ENCODE data around the gene KRT32. TPM values are rescaled to one million over a fixed set of nuclear protein-coding genes. Genes with fewer than 3 reads are reported as not detected.
"Not testable (repeated sequence)": the region's sequence is repeated elsewhere in the genome, so short reads cannot be mapped to it uniquely, and the experiment has no call there.

The KRT32 gene
- polyA plus RNA-seq, 1 donor (not counting 4 experiments of a cell fraction or from before 2014, with no cell fraction given), result not detected

GRCh38 chr17:41433586-41433985 lies 33.6 kb downstream of the KRT32 start:
- Histone ChIP-seq H3K4me3 (ENCODE audit: control insufficient read depth in 2 of 3, extremely low read depth in 1 of 3, insufficient read depth in 2 of 3, low read depth in 1 of 3, low read length in 3 of 3) (no peak overlapping the region), H3K36me3 (ENCODE audit: control insufficient read depth in 2 of 2, extremely low read depth in 1 of 2, insufficient read depth in 2 of 2, low read length in 2 of 2) (no peaks in the 10 kb centered on the region), H4K20me1 (ENCODE audit: control insufficient read depth, extremely low read depth, insufficient read depth, low read length) (no peaks in the 10 kb centered on the region), H3K9ac (ENCODE audit: control insufficient read depth, extremely low read depth, insufficient read depth, low read length) (no peak overlapping the region), H2AFZ (ENCODE audit: control insufficient read depth, low read length) (no peak overlapping the region), H3K4me1 (ENCODE audit: control insufficient read depth, extremely low read depth, insufficient read depth, low read length) (no peaks in the 10 kb centered on the region), H3K27me3 (ENCODE audit: control insufficient read depth, extremely low read depth, insufficient read depth, low read length) (no peaks in the 10 kb centered on the region), H3K27ac (ENCODE audit: control insufficient read depth, insufficient read depth, low read length) (no peak overlapping the region), H3K79me2 (ENCODE audit: control insufficient read depth, insufficient read depth, low read length) (no peaks in the 10 kb centered on the region), H3K9me3 (ENCODE audit: control insufficient read depth, low read depth, low read length) (no peaks in the 10 kb centered on the region), H3K9me1 (ENCODE audit: control insufficient read depth, extremely low read depth, insufficient read depth, low read length) (no peaks in the 10 kb centered on the region), H3K4me2 (ENCODE audit: control insufficient read depth, extremely low read depth, insufficient read depth, low read depth, low read length) (no peak overlapping the region)
- TF ChIP-seq EZH2 (IDR thresholded peaks at IDR 0.05; ENCODE audit: low read length) (no peak), CTCF (optimal IDR thresholded peaks at IDR 0.05 in 1 of 3, IDR thresholded peaks at IDR 0.05 in 1 of 3, conservative IDR thresholded peaks at IDR 0.05 in 1 of 3; ENCODE audit: extremely low read depth in 1 of 3, insufficient read depth in 2 of 3, low read length in 3 of 3) (no peak)
- no peak for DNase-seq (ENCODE audit: low read depth, low spot score)
- dilution Hi-C loops (cut with MboI; ENCODE audit: extremely low pct_ligation_motif_present, low sequenced_read_pairs), result no loop called here
- FAIRE-seq, result no peak

- H4K20me1 ChIP-seq (ENCODE audit: control insufficient read depth, extremely low read depth, insufficient read depth, low read length); FAIRE-seq; DNase-seq (ENCODE audit: low read depth, low spot score); H3K27me3 ChIP-seq (ENCODE audit: control insufficient read depth, extremely low read depth, insufficient read depth, low read length); H3K4me3 ChIP-seq (ENCODE audit: control insufficient read depth in 2 of 3, extremely low read depth in 1 of 3, insufficient read depth in 2 of 3, low read depth in 1 of 3, low read length in 3 of 3); H3K9me3 ChIP-seq (ENCODE audit: control insufficient read depth, low read depth, low read length); H3K27ac ChIP-seq (ENCODE audit: control insufficient read depth, insufficient read depth, low read length); dilution Hi-C loops (cut with MboI; ENCODE audit: extremely low pct_ligation_motif_present, low sequenced_read_pairs); H3K9ac ChIP-seq (ENCODE audit: control insufficient read depth, extremely low read depth, insufficient read depth, low read length); H2AFZ ChIP-seq (ENCODE audit: control insufficient read depth, low read length); H3K36me3 ChIP-seq (ENCODE audit: control insufficient read depth in 2 of 2, extremely low read depth in 1 of 2, insufficient read depth in 2 of 2, low read length in 2 of 2); H3K4me1 ChIP-seq (ENCODE audit: control insufficient read depth, extremely low read depth, insufficient read depth, low read length); H3K79me2 ChIP-seq (ENCODE audit: control insufficient read depth, insufficient read depth, low read length); H3K4me2 ChIP-seq (ENCODE audit: control insufficient read depth, extremely low read depth, insufficient read depth, low read depth, low read length); H3K9me1 ChIP-seq (ENCODE audit: control insufficient read depth, extremely low read depth, insufficient read depth, low read length): not testable (repeated sequence)
These were observed 36.8 kb downstream of the KRT32 start for GRCh38 chr17:41430376-41430775.

GRCh38 chr17:41429667-41430066 lies 37.5 kb downstream of the KRT32 start:
- H3K4me2 ChIP-seq (ENCODE audit: control insufficient read depth, extremely low read depth, insufficient read depth, low read depth, low read length), result no peak overlapping the region
- H3K4me1 ChIP-seq (ENCODE audit: control insufficient read depth, extremely low read depth, insufficient read depth, low read length), result no peaks in the 10 kb centered on the region
- no peaks in the 10 kb centered on the region for H3K9me3 ChIP-seq (ENCODE audit: control insufficient read depth, low read depth, low read length)
- H4K20me1 ChIP-seq (ENCODE audit: control insufficient read depth, extremely low read depth, insufficient read depth, low read length), result no peaks in the 10 kb centered on the region
- FAIRE-seq (no peak), DNase-seq (ENCODE audit: low read depth, low spot score) (no peak)
- no peaks in the 10 kb centered on the region for H3K27me3 ChIP-seq (ENCODE audit: control insufficient read depth, extremely low read depth, insufficient read depth, low read length)
- no peak overlapping the region for H3K9ac ChIP-seq (ENCODE audit: control insufficient read depth, extremely low read depth, insufficient read depth, low read length)
- no peak overlapping the region for H3K27ac ChIP-seq (ENCODE audit: control insufficient read depth, insufficient read depth, low read length)
- dilution Hi-C loops (cut with MboI; ENCODE audit: extremely low pct_ligation_motif_present, low sequenced_read_pairs), result no loop called here
- no peaks in the 10 kb centered on the region for H3K9me1 ChIP-seq (ENCODE audit: control insufficient read depth, extremely low read depth, insufficient read depth, low read length)
- no peak overlapping the region for H2AFZ ChIP-seq (ENCODE audit: control insufficient read depth, low read length)
- no peak overlapping the region for H3K4me3 ChIP-seq (ENCODE audit: control insufficient read depth in 2 of 3, extremely low read depth in 1 of 3, insufficient read depth in 2 of 3, low read depth in 1 of 3, low read length in 3 of 3)
- no peaks in the 10 kb centered on the region for H3K79me2 ChIP-seq (ENCODE audit: control insufficient read depth, insufficient read depth, low read length)
- TF ChIP-seq EZH2 (IDR thresholded peaks at IDR 0.05; ENCODE audit: low read length) (no peak), CTCF (optimal IDR thresholded peaks at IDR 0.05 in 1 of 3, IDR thresholded peaks at IDR 0.05 in 1 of 3, conservative IDR thresholded peaks at IDR 0.05 in 1 of 3; ENCODE audit: extremely low read depth in 1 of 3, insufficient read depth in 2 of 3, low read length in 3 of 3) (no peak)
- H3K36me3 ChIP-seq (ENCODE audit: control insufficient read depth in 2 of 2, extremely low read depth in 1 of 2, insufficient read depth in 2 of 2, low read length in 2 of 2), result no peaks in the 10 kb centered on the region

Data from keratinocyte (primary cell).